Small intestine (tissue), 7 donors: ENCODE measurements around the gene SCNN1B. TPM values are rescaled to one million over a fixed set of nuclear protein-coding genes. Genes with fewer than 3 reads are reported as not detected.
A peak's percentile ranks its signal among the peaks of the same experiment; 100 is the strongest.

ENCODE experiments used
- DNase-seq, 2 donors: peaks; one replicate each; pipeline versions ENCODE4 v3.0.0 to v3.0.0-alpha.2; 2013
- FAIRE-seq: peaks from 2 replicates; lab custom pipeline; 2012; peaks lifted over from hg19 to GRCh38; lab: Jason Lieb, UNC
- H3K27ac ChIP-seq, 3 donors: one replicate each; pipeline ENCODE4 v1.5.1; 2013; ENCODE audit warnings: low read length in 2 of 3, mild to moderate bottlenecking in 2 of 3, control low read depth in 1 of 3, inconsistent platforms in 1 of 3, low read depth in 1 of 3, moderate library complexity in 1 of 3
- H3K27me3 ChIP-seq, 3 donors: one replicate each; pipeline ENCODE4 v1.6.1; 2013; ENCODE audit warnings: low read length in 3 of 3, inconsistent platforms in 1 of 3; ENCODE audit not compliant: control insufficient read depth in 3 of 3, insufficient read depth in 3 of 3
- H3K36me3 ChIP-seq, 3 donors: one replicate each; pipeline ENCODE4 v1.6.1; 2013; ENCODE audit warnings: low read length in 3 of 3, inconsistent platforms in 1 of 3, low read depth in 1 of 3, mild to moderate bottlenecking in 1 of 3, moderate library complexity in 1 of 3; ENCODE audit not compliant: control insufficient read depth in 3 of 3, insufficient read depth in 2 of 3
- H3K4me1 ChIP-seq, 3 donors: one replicate each; pipeline ENCODE4 v1.6.1; 2013; ENCODE audit warnings: low read length in 2 of 3, inconsistent platforms in 1 of 3, low read depth in 1 of 3, mild to moderate bottlenecking in 1 of 3, moderate library complexity in 1 of 3; ENCODE audit not compliant: control insufficient read depth in 3 of 3, insufficient read depth in 2 of 3
- H3K4me3 ChIP-seq, 3 donors: one replicate each; pipeline ENCODE4 v1.5.1; 2013; ENCODE audit warnings: low read length in 3 of 3, control low read depth in 1 of 3, inconsistent platforms in 1 of 3, low read depth in 1 of 3, mild to moderate bottlenecking in 1 of 3, moderate library complexity in 1 of 3
- H3K9me3 ChIP-seq, 2 donors: one replicate each; pipeline ENCODE4 v1.6.1; 2013; ENCODE audit warnings: low read depth in 1 of 2, low read length in 1 of 2; ENCODE audit not compliant: control insufficient read depth in 2 of 2, insufficient read depth in 1 of 2
- WGBS, 3 donors: extraction: QIAGEN DNeasy Blood & Tissue Kit; methylation state at CpG; one replicate each; pipeline ENCODE4 v1.1.7; 2013; 5-methylcytosine and 5-hydroxymethylcytosine counted together
- polyA plus RNA-seq, 4 donors: library from polyadenylated mRNA; stranded (reverse) in 3 of 4; unstranded in 1 of 4; fragments of 200-250 nt in 3 of 4; fragments of 120-200 nt in 1 of 4; gene quantifications; one replicate each; pipeline versions ENCODE4 v1.2.1 to v1.2.3, GENCODE V29; 2013
- donor health status: healthy with polysubstance abuse.
- donor health status: control.
- donor health status: control.
- donor health status: Bipolar disorder and iron deficiency.
- donor health status: healthy.

SCNN1B gene
- polyA plus RNA-seq, 4 donors = 2.2 to 5.1 TPM; not detected in 2

DNA sequence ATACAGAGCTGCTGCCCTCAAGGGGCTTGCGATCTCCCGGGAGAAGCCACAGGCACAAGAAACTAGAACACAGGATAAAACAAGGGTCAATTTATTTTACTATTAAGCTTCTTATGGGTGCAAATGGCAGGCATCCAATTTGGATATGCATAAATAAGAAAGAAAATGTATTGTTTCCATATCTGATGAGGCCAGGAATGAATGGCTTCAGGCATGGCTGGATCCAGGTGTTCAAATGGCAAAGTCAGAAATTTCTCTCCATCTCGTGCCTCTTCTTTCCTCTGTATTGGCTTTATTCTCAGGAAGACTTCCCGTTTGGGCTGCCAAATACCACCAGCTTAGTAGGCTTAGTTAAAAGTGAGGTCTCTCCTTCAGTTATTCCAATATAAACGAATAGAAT, 43.1 kb downstream of the SCNN1B start:
- DNase-seq (no peak), FAIRE-seq (no peak)
- Histone ChIP-seq H3K36me3 (no peaks in the 10 kb centered on the region), H3K27ac (no peak overlapping the region), H3K4me1 (no peaks in the 10 kb centered on the region), H3K4me3 (no peak overlapping the region), H3K9me3 (no peaks in the 10 kb centered on the region), H3K27me3 (no peaks in the 10 kb centered on the region)
- WGBS, 3 donors = 77 to 83% (median 82%) methylated on average over 5 of the region's 5 CpGs

DNA sequence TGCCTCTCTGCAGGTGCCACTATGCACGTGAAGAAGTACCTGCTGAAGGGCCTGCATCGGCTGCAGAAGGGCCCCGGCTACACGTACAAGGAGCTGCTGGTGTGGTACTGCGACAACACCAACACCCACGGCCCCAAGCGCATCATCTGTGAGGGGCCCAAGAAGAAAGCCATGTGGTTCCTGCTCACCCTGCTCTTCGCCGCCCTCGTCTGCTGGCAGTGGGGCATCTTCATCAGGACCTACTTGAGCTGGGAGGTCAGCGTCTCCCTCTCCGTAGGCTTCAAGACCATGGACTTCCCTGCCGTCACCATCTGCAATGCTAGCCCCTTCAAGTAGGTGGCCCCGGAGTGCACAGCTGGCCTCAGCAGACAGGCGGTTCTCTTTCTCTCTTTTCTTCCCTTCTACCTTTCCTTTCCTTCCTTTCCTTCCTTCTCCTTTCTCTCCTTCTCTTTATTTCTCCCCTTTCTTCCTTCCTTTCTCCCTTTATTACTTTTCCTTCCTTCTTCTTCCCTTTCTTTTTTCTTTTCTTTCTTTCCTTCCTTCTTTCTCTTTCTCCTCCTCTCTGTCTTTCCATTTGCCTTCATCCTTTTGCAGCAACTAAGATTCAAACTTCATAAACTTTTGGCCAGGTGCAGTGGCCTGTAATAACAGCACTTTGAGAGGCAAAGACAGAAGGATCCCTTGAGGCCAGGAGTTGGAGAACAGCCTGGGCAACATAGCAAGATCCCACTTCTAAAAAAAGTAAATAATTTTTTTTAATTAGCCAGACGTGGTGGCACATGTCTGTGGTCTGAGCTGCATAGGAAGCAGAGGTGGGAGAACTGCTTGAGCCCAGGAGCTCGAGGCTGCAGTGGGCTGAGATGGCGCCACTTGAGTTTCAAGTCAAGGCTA, 46.7 kb downstream of the SCNN1B start:
- 58 to 70% (median 63%) methylated on average over 12 to 18 of the region's 18 CpGs for WGBS, 3 donors
- no peak for FAIRE-seq
- H3K36me3 ChIP-seq = no peaks in the 10 kb centered on the region
- no peak overlapping the region for H3K27ac ChIP-seq
- no peaks in the 10 kb centered on the region for H3K4me1 ChIP-seq
- H3K4me3 ChIP-seq = no peak overlapping the region
- DNase-seq = no peak
- no peaks in the 10 kb centered on the region for H3K27me3 ChIP-seq
- H3K9me3 ChIP-seq = no peaks in the 10 kb centered on the region

DNA sequence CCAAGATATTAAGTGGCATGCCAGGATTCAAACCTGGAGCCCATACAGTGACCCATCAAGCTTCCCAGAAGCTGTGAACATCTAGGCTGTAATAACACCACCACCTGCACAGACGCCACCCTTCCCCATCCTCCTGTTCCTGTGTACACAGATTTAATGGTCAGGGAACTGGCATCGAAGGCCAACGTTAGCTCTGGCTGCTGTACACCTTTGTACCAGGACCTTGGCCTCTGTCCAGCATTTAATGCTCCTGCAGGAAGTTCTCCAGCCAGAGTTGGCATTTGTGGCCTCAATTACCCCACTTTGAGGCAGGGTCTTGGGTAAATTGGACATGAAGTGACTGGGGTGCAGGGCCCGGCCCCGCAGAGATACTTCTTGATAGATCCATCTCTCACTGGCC, 49.3 kb downstream of the SCNN1B start:
- FAIRE-seq = no peak
- no peaks in the 10 kb centered on the region for H3K9me3 ChIP-seq
- no peaks in the 10 kb centered on the region for H3K27me3 ChIP-seq
- H3K4me1 ChIP-seq = no peaks in the 10 kb centered on the region
- no peak overlapping the region for H3K4me3 ChIP-seq
- peak in 1 of 2 donors; percentile 24 for DNase-seq
- no peaks in the 10 kb centered on the region for H3K36me3 ChIP-seq
- no peak overlapping the region for H3K27ac ChIP-seq
- WGBS, 3 donors = 45 to 74% (median 54%) methylated on average over 5 of the region's 5 CpGs

DNA sequence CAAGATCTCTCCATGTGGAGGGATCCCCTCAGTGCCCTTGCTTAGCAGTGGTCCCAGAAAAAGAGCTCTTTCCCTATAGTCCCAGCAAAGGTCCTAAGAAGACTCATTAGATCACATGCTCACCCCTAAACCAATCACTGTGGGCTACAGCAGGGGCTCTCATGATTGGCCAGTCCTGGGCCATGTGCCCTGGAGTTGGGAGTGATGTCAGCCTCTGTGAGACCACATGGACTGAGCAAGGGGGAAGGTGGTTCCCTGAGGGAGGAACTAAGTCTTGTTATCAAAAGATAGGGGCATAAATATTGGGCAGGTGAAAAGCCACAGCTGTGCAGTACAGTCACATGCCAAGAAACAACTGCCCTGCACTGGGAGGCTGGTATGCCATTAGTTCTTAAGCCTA, 51.3 kb downstream of the SCNN1B start:
- Histone ChIP-seq H3K4me3 (no peak overlapping the region), H3K4me1 (no peaks in the 10 kb centered on the region), H3K27me3 (no peaks in the 10 kb centered on the region), H3K9me3 (no peaks in the 10 kb centered on the region), H3K27ac (no peak overlapping the region), H3K36me3 (no peaks in the 10 kb centered on the region)
- no peak for FAIRE-seq
- DNase-seq = no peak

DNA sequence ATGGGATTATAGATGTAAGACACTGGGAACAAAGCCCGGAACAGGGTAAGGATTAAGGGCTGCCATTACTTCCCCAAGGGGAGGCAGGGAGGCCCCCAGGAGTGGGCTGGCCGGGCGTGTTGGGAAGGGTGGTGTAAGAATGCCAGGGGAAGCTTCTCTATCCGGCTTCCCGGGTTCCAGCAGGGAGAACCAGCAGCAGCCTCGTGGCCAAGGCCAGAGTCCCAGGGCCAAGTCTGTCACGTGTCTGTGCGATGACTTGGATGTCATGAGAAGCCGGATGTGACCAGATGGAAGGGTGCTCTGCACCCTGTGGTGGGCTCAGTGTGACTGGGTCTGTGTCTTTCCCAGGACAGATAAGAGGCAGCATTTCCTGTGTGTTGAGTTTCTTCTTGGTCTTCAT, 52.1 kb downstream of the SCNN1B start:
- H3K36me3 ChIP-seq = no peaks in the 10 kb centered on the region
- no peak for DNase-seq
- WGBS, 3 donors = 85 to 88% (median 86%) methylated on average over 9 of the region's 9 CpGs
- H3K27ac ChIP-seq = no peak overlapping the region
- no peaks in the 10 kb centered on the region for H3K4me1 ChIP-seq
- no peaks in the 10 kb centered on the region for H3K27me3 ChIP-seq
- no peak for FAIRE-seq
- H3K4me3 ChIP-seq = no peak overlapping the region
- no peaks in the 10 kb centered on the region for H3K9me3 ChIP-seq

DNA sequence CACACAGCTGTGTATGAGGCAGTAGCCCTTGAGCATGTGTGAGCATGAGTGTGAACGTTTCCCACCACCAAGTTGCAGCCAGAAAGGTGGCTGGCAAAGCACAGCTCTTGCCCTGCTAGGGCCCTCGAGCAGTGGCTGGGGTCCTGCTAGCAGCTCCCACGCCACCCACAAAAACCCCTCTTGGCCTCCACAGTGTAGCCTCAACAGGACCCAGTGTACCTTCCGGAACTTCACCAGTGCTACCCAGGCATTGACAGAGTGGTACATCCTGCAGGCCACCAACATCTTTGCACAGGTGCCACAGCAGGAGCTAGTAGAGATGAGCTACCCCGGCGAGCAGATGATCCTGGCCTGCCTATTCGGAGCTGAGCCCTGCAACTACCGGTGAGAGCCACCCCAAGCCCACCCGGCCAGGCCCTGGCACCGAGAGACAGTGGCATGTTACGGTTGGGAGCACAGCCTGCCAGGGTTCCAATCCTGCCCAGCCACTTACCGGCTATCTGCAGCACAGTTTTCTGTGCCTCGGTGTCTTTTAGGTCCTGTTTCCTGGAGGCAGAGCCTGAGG, 53.1 kb downstream of the SCNN1B start:
- no peak for FAIRE-seq
- H3K9me3 ChIP-seq = no peaks in the 10 kb centered on the region
- H3K36me3 ChIP-seq = no peaks in the 10 kb centered on the region
- DNase-seq = no peak
- no peak overlapping the region for H3K4me3 ChIP-seq
- no peaks in the 10 kb centered on the region for H3K4me1 ChIP-seq
- no peaks in the 10 kb centered on the region for H3K27me3 ChIP-seq
- H3K27ac ChIP-seq = no peak overlapping the region
- 83 to 89% (median 83%) methylated on average over 13 of the region's 13 CpGs for WGBS, 3 donors

DNA sequence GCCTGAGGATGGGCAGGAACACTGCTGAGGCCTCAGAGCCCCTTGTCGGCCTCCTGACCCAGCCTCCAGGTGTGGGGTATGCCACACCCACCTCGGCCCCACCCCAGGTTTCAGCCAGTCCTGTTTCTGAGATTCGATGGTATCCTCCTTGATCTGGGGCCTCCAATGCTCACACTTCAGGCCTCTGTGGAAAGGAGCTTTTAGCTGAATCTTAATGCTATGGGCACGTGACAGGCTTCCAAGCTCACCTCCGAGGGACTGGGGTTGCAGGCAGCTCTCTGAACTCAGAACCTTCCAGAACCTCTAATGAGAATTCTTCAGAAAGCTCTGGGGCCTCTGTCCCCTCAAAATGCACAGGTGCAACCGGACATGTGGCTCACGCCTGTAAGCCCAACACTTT, 54.8 kb downstream of the SCNN1B start:
- Histone ChIP-seq H3K9me3 (no peaks in the 10 kb centered on the region), H3K27me3 (no peaks in the 10 kb centered on the region), H3K4me1 (no peaks in the 10 kb centered on the region), H3K4me3 (no peak overlapping the region), H3K36me3 (no peaks in the 10 kb centered on the region), H3K27ac (no peak overlapping the region)
- WGBS, 3 donors = 75 to 85% (median 76%) methylated on average over 7 of the region's 7 CpGs
- no peak for FAIRE-seq
- no peak for DNase-seq

DNA sequence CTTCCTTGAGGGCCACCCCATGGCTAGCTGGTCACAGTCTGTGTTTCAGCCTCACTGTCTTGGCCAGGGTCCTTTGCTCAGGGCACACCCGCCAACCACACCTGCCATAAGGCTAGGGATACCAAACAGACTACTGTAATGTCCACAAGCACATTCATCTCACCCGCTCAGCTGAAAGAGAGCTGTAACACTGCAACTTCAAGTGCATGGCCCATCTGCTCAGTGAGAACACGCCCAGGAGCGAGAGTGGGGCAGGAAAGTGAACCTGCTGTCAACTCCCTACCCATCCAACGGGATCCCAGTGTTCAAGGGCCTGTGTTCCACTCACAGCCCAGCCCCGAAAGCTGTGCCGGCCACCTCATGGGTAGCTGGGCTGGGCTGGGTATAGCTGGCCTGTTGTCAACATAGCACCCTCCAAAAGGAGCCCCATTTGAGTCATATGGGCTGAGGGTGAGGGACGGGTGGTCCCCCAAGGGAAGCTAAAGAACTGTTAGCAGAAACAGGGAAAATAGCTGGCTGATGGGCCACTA, 55.7 kb downstream of the SCNN1B start:
- no peaks in the 10 kb centered on the region for H3K4me1 ChIP-seq
- FAIRE-seq (no peak), DNase-seq (no peak)
- no peaks in the 10 kb centered on the region for H3K9me3 ChIP-seq
- WGBS, 3 donors = 77 to 84% (median 84%) methylated on average over 8 of the region's 8 CpGs
- H3K36me3 ChIP-seq = no peaks in the 10 kb centered on the region
- no peak overlapping the region for H3K4me3 ChIP-seq
- no peak overlapping the region for H3K27ac ChIP-seq
- H3K27me3 ChIP-seq = no peaks in the 10 kb centered on the region
